Hepatic stellate cell (primary cell): ENCODE measurements around the gene DENND1A.
A peak's percentile ranks its signal among the peaks of the same experiment; 100 is the strongest.

Experiments
- DNase-seq: peaks from one replicate; pipeline ENCODE4 v3.0.0; 2011; ENCODE audit warnings: low spot score

Gene DENND1A

DNA sequence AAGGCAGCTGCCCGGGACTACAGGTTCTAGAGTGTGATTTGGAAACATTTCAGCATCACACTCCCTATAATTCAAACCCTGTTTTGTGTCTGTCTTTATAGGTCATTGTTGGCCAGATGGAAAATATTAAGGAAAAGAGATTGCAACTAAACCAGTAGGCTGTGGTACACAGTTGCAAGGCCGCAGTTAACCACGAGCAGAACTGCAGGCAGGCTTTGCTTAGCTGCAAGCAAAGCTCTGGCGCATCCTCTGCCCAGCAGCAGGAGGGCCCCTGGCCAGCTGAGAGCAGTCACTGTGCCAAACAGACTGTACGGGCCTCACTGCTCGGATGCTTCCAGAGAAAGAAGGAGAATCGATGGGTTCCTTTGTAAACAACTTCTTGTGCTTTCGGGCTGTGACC is 204.5 kb downstream of the DENND1A start:
- DNase-seq: no peak

DNA sequence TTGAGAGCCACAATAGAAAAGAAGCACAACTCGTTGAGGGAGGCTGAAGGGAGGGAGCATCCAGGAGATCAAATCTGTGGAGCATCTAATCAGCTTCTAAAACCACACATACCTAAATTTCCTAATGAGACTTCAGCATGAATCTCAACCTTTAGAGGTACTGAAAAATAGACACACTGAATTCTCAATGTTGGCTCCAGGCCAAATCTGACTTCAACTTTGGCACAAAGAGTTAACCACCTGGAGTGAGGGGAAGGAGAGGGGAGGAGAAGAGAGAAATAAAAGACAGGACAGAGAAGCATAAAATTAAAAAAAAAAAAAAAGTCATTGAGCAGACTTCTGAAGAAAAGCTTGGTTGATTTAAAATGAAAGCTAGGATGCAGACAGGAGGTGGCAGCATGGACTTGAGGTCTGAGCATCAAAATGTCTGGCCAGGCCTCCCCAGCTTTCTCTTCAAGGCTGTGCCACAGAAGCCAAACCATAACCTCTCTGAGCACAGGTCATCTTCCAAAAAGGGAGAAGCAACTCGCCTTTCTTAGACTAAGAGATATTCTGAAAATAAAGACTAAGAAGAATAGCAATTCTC is 205.6 kb downstream of the DENND1A start:
- DNase-seq: peak; percentile 26

- no peak for DNase-seq
These were observed 206.6 kb downstream of the DENND1A start for GRCh38 chr9:123723135-123723875.

GRCh38 chr9:123722378-123722777 is 207.5 kb downstream of the DENND1A start:
- no peak for DNase-seq

GRCh38 chr9:123718188-123718587 is 211.7 kb downstream of the DENND1A start:
- no peak for DNase-seq

- DNase-seq: no peak
These were observed 212.2 kb downstream of the DENND1A start for GRCh38 chr9:123717581-123718175.

DNA sequence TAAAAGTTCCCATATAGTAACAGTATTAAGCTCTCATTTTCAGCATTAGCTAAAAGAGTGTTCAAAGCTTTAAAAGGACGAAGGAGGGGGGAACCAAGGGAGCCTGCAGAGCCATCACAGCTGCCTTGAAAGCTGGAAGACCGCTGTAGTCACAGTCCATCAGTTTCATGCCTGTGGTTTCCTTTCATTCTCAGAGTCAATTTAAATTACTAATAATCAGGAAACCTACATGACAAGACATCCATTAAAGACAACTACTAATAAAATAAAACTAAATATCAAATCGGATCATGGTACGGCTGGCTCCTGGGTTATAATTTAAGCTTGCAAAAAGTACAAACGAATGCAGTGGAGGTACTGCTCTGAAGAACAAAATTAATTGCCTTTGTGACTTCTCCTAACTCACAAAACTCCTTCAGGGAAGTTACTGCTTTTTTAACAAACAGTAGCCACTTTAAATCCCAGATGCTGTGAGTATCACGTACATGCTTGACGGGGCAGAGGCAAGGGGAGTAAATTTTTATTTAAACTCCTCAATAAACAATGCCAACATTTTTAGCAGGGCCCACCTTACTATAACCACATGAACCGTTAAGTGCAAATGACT is 213.5 kb downstream of the DENND1A start:
- no peak for DNase-seq

DNA sequence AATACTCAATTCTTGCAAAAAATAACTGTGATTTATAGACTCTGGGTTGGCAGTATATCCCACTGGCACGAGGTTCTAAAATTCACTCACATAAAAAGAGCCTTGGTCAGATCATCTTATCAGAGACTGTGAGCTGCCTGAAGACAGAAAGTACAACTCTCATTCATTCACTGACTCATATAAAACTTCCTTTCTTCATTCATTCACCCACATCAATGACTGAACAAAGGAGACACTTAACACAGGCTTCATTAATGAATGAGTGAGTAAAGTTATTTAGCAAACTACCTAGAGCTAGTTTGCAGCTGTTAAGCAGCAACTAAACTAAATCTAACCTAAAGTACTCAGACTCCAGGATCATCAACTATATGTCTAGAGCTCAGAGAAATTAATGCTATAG is 214.7 kb downstream of the DENND1A start:
- no peak for DNase-seq

DNA sequence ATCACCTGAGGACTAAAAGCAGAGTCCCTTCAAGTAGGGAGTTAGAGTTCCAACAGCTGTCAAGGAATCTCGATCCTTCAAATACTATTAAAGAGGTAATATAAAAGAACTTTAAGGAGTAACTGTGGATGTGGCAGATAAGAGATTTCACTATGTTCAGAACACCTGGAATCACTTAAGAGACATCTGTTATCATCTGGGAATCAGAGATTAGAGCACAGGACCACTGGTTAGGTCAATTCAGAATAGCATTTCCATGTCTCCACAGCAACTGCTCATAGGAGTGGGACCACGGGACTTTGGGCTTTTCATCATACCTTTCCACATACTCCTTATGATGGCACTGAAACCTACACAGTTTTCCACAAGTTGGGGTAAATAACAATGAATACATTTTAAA is 216.6 kb downstream of the DENND1A start:
- DNase-seq: no peak

- DNase-seq: no peak
These were observed 217.5 kb downstream of the DENND1A start for GRCh38 chr9:123712399-123712798.

DNA sequence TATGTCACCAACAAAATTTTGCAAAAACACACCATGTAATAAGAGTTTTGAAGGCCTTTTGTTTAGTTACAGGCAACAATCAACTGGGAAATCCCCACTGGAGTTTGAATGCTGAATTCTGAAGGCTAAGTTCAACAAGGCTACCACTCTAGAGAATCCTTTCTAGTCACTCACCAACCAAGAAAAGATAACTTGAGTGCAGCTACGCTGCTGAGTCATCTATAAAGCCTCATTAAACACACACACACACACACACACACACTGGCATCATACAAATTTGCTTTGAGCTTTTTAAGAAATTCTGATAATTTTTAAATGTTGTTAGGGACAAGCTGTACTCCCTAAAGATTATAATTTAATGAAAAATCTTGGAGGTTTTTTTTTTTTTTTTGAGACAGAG is 219.6 kb downstream of the DENND1A start:
- peak; percentile 41 for DNase-seq

- no peak for DNase-seq
These were observed 227.4 kb downstream of the DENND1A start for GRCh38 chr9:123702483-123702882.

- DNase-seq: no peak
These were observed 232.2 kb downstream of the DENND1A start for GRCh38 chr9:123697686-123698085.

- DNase-seq: no peak
These were observed 233.4 kb downstream of the DENND1A start for GRCh38 chr9:123696476-123696875.

DNA sequence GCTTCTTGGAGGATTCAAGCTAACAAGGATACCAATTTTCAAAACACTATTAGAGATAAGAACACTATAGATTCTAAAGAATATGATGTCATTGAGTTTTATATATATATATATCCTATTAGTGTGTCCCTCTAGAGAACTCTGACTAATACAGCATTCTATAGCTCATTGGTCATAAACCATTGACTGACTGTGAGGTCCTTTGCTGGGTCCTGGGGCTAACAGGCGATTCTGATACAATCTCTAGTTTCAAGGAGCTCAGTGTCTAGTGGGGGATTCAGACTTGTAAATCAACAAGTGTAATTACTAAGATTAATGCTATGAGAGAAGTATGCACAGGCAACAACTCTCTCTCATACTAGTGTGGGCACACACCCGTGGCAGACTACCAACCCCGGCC is 234.5 kb downstream of the DENND1A start:
- no peak for DNase-seq

DNA sequence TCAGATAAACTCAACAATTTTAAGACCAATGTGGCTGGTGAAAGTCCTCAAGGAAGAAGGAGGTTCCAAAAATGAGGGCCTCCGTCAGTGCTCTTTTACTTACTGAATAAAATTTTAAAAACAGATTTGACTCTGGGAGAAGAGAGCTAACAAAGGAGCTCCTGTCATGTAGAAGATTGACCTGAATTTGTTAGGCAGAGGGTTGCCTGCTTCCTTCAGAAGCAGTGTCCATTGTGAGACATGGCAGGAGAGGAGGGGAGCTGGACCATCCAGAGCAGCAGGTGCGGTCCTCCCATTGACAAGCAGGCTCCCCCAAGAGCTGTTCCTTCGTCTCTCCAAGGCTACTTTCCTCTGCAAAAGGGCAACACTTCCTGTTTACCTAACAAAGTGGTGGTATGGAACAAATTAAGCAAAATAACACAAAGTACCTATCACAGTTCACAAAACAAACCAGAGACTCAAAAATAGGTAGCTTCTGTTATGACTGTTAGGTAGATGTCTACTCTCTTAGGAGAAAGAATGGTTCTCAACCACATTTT is 238.1 kb downstream of the DENND1A start:
- DNase-seq: no peak

GRCh38 chr9:123689701-123690428 is 240.1 kb downstream of the DENND1A start:
- no peak for DNase-seq

DNA sequence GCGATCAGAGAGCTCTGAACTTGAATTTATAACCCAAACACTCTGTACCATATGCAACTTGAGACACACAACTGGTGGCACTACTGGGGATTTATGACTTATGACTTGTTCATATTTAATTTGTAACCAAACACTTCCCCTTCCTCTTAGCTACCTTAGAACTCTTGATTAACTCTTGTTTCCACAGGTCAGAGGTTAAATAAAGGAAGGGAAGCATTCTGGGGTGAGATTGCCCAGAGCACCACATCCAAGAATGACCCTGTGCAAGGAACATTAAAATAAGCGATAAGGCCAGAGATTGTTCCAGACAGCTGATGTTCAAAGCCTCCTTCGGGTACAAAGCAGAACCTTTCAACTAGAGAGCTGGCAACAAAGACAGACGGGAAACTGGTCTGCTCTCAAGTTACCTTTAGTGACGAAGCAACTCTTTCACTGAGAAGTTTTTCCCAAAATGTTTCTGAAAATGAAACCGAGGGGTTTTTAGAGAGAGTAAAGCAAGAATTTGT is 242.6 kb downstream of the DENND1A start:
- no peak for DNase-seq

DNA sequence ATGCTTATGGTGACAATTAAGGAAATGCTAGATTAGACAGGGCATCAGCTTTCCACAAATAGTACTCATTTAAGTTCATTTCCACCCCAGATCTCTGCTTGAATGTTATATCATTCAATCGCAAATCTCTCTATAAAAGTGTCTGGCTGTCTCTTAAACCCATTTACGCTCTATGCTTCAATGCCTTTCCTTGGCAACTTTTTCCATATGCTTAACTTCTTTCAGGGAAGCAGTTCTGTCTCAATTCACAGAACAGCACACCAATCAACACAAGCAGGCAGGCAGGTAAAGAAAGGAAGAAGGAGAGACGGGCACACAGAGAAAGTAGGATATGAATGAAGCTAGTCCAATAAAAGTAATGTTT is 243.1 kb downstream of the DENND1A start:
- no peak for DNase-seq

- no peak for DNase-seq
These were observed 243.6 kb downstream of the DENND1A start for GRCh38 chr9:123686131-123686828.

- no peak for DNase-seq
These were observed 244.3 kb downstream of the DENND1A start for GRCh38 chr9:123685489-123686083.
